MM.1S (cell line): ENCODE results near the gene GFPT1.
A peak's percentile ranks its signal among the peaks of the same experiment; 100 is the strongest.

Source experiments
- EZH2 ChIP-seq: fragments of 300-600 bp; sonication (generic); optimal IDR thresholded peaks from 2 replicates; pipeline ENCODE3; 2017; ENCODE audit warnings: low read depth, mild to moderate bottlenecking, antibody characterized with exemption, low read length, mixed read lengths
- TF ChIP-seq, protein P1 (sequence below): fragments of 300-600 bp; sonication (generic); IDR thresholded peaks from 2 replicates; pipeline ENCODE4 v1.5.1; 2016; ENCODE audit warnings: antibody characterized with exemption, low read length, mixed read lengths

DNA sequence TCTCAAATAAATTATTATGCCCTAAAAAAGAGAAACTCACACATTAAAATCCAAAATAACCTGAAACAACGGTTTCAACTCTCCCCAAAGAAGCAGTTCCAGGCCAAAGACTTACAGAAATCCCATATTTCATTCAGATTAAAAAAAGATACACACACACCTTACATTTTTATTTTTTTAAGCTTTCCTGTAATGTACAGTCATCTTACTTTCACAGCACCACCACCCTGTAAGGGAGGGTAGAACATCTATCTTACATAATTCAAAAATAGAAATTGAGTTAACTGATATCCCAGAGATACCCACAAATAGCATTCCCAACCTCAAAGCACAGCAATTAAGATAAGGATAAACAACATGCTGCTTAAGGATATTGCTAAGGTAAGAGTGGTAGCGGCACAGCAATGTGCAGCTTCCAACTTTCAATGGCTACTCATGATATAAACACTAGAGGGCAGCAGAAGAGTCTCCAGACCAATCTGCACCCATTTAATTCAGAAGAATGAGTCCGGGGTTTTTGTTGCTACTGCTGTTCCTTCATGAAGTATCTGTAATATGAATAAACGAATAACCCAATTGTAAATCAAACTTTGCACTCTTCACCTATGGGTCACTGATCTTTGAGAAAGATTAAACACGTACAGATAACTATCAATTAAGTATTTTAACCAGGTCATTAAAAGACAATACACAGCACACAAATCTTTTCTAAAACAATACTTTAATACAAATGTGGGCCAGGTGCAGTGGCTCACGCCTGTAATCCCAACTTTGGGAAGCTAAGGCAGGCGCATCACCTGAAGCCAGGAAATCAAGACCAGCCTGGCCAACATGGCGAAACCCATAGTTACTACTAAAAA lies 11.3 kb downstream of the GFPT1 start:
- TF ChIP-seq, protein P1, sequence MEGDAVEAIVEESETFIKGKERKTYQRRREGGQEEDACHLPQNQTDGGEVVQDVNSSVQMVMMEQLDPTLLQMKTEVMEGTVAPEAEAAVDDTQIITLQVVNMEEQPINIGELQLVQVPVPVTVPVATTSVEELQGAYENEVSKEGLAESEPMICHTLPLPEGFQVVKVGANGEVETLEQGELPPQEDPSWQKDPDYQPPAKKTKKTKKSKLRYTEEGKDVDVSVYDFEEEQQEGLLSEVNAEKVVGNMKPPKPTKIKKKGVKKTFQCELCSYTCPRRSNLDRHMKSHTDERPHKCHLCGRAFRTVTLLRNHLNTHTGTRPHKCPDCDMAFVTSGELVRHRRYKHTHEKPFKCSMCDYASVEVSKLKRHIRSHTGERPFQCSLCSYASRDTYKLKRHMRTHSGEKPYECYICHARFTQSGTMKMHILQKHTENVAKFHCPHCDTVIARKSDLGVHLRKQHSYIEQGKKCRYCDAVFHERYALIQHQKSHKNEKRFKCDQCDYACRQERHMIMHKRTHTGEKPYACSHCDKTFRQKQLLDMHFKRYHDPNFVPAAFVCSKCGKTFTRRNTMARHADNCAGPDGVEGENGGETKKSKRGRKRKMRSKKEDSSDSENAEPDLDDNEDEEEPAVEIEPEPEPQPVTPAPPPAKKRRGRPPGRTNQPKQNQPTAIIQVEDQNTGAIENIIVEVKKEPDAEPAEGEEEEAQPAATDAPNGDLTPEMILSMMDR: peak; percentile 79
- TF ChIP-seq EZH2: no peak
